Effector memory CD8-positive, alpha-beta T cell (primary cell): Measurements from ENCODE around the gene NAPSA.

Source experiments
- ATAC-seq: fragments of 150-1000 bp; cut with Tn5 transposase; replicated peaks from 2 replicates; pipeline ENCODE4 v1.10.0; 2021; ENCODE audit warnings: mild to moderate bottlenecking, moderate library complexity
- DNase-seq, 3 experiments: peaks; one replicate each; pipeline ENCODE4 v3.0.0; 2021
- H3K27ac Mint-ChIP-seq, 2 donors: one replicate each; pipeline ENCODE4 v1.8.0; 2022; ENCODE audit warnings: mild to moderate bottlenecking in 2 of 2, mixed read lengths in 2 of 2, moderate library complexity in 2 of 2
- H3K27me3 Mint-ChIP-seq, 2 donors: one replicate each; pipeline ENCODE4 v1.8.0; 2022; ENCODE audit warnings: mixed read lengths in 2 of 2
- H3K36me3 Mint-ChIP-seq: one replicate; pipeline ENCODE4 v1.8.0; 2022; ENCODE audit warnings: mild to moderate bottlenecking, moderate library complexity, mixed read lengths; ENCODE audit not compliant: insufficient read depth
- H3K4me1 Mint-ChIP-seq, 2 donors: one replicate each; pipeline ENCODE4 v1.8.0; 2022; ENCODE audit warnings: low read depth in 2 of 2, mixed read lengths in 2 of 2
- H3K4me3 Mint-ChIP-seq, 2 donors: one replicate each; pipeline ENCODE4 v1.8.0; 2022; ENCODE audit warnings: mild to moderate bottlenecking in 2 of 2, mixed read lengths in 2 of 2, moderate library complexity in 2 of 2
- H3K9me3 Mint-ChIP-seq, 2 donors: one replicate each; pipeline ENCODE4 v1.8.0; 2022; ENCODE audit warnings: mixed read lengths in 2 of 2

NAPSA gene

GRCh38 chr19:50320051-50320450 lies 45.4 kb downstream of the NAPSA start:
- peaks cover 73 to 86% of the 10 kb centered on the region in 2 donors for H3K27me3 Mint-ChIP-seq
- H3K36me3 Mint-ChIP-seq, result peaks cover 4% of the 10 kb centered on the region
- no peak overlapping the region for H3K27ac Mint-ChIP-seq
- peaks cover 0 to 4% of the 10 kb centered on the region in 2 donors for H3K9me3 Mint-ChIP-seq
- ATAC-seq (no peak), DNase-seq (no peak)
- H3K4me3 Mint-ChIP-seq, result no peak overlapping the region
- peaks cover 5 to 11% of the 10 kb centered on the region in 2 donors for H3K4me1 Mint-ChIP-seq

GRCh38 chr19:50319156-50319555 lies 46.3 kb downstream of the NAPSA start:
- peaks cover 76 to 86% of the 10 kb centered on the region in 2 donors for H3K27me3 Mint-ChIP-seq
- H3K4me3 Mint-ChIP-seq, result no peak overlapping the region
- no peak for ATAC-seq

GRCh38 chr19:50318438-50318837 lies 47.0 kb downstream of the NAPSA start:
- no peak for DNase-seq
- peaks cover 3 to 14% of the 10 kb centered on the region in 2 donors for H3K4me1 Mint-ChIP-seq
- peaks cover 77 to 91% of the 10 kb centered on the region in 2 donors for H3K27me3 Mint-ChIP-seq
- H3K36me3 Mint-ChIP-seq, result peaks cover 2% of the 10 kb centered on the region
- no peak overlapping the region for H3K4me3 Mint-ChIP-seq
- H3K27ac Mint-ChIP-seq, result no peak overlapping the region
- no peak for ATAC-seq
- H3K9me3 Mint-ChIP-seq, result no peaks in the 10 kb centered on the region

More at GRCh38 chr19:50319156-50319555, 46.3 kb downstream of the NAPSA start:
- Mint-ChIP-seq H3K4me1 (peaks cover 3 to 14% of the 10 kb centered on the region in 2 donors), H3K27ac (no peak overlapping the region), H3K36me3 (peaks cover 2% of the 10 kb centered on the region), H3K9me3 (no peaks in the 10 kb centered on the region)
- DNase-seq, result no peak

- ATAC-seq, result no peak
- H3K9me3 Mint-ChIP-seq, result no peaks in the 10 kb centered on the region
- H3K27me3 Mint-ChIP-seq, result peaks cover 74 to 91% of the 10 kb centered on the region in 2 donors
- DNase-seq, result no peak
- peaks cover 3 to 14% of the 10 kb centered on the region in 2 donors for H3K4me1 Mint-ChIP-seq
- H3K27ac Mint-ChIP-seq, result no peak overlapping the region
- peaks cover 2% of the 10 kb centered on the region for H3K36me3 Mint-ChIP-seq
- H3K4me3 Mint-ChIP-seq, result no peak overlapping the region
Observed at GRCh38 chr19:50317115-50317514, 48.3 kb downstream of the NAPSA start.

GRCh38 chr19:50315773-50316448 lies 49.5 kb downstream of the NAPSA start:
- no peak for DNase-seq
- Mint-ChIP-seq H3K27ac (no peak overlapping the region), H3K27me3 (peaks cover 66 to 81% of the 10 kb centered on the region in 2 donors), H3K36me3 (peaks cover 2% of the 10 kb centered on the region), H3K4me3 (peak overlapping the region; percentile 12 to 54), H3K4me1 (peaks cover 3 to 14% of the 10 kb centered on the region in 2 donors), H3K9me3 (no peaks in the 10 kb centered on the region)
- ATAC-seq, result no peak

- DNase-seq (no peak), ATAC-seq (no peak)
- H3K4me1 Mint-ChIP-seq, result peaks cover 3 to 14% of the 10 kb centered on the region in 2 donors
- peaks cover 68 to 81% of the 10 kb centered on the region in 2 donors for H3K27me3 Mint-ChIP-seq
- no peak overlapping the region for H3K27ac Mint-ChIP-seq
- peaks cover 2% of the 10 kb centered on the region for H3K36me3 Mint-ChIP-seq
- no peaks in the 10 kb centered on the region for H3K9me3 Mint-ChIP-seq
- H3K4me3 Mint-ChIP-seq, result peak overlapping the region in 1 of 2 donors; percentile 54
Observed at GRCh38 chr19:50314724-50315708, 50.4 kb downstream of the NAPSA start.

- Mint-ChIP-seq H3K36me3 (peaks cover 2% of the 10 kb centered on the region), H3K4me3 (no peak overlapping the region), H3K4me1 (peaks cover 3 to 14% of the 10 kb centered on the region in 2 donors), H3K9me3 (no peaks in the 10 kb centered on the region), H3K27ac (no peak overlapping the region), H3K27me3 (peaks cover 69 to 81% of the 10 kb centered on the region in 2 donors)
- DNase-seq (no peak), ATAC-seq (no peak)
Observed at GRCh38 chr19:50313812-50314536, 51.5 kb downstream of the NAPSA start.

- ATAC-seq (no peak), DNase-seq (no peak)
- Mint-ChIP-seq H3K36me3 (peaks cover 2% of the 10 kb centered on the region), H3K27me3 (peaks cover 74 to 83% of the 10 kb centered on the region in 2 donors), H3K27ac (no peak overlapping the region), H3K9me3 (no peaks in the 10 kb centered on the region), H3K4me1 (peaks cover 3 to 14% of the 10 kb centered on the region in 2 donors), H3K4me3 (no peak overlapping the region)
Observed at GRCh38 chr19:50312967-50313811, 52.2 kb downstream of the NAPSA start.

GRCh38 chr19:50311723-50312635 lies 53.5 kb downstream of the NAPSA start:
- no peak overlapping the region for H3K27ac Mint-ChIP-seq
- peaks cover 2% of the 10 kb centered on the region for H3K36me3 Mint-ChIP-seq
- DNase-seq (no peak), ATAC-seq (no peak)
- peaks cover 73 to 82% of the 10 kb centered on the region in 2 donors for H3K27me3 Mint-ChIP-seq
- H3K4me1 Mint-ChIP-seq, result peaks cover 3 to 14% of the 10 kb centered on the region in 2 donors
- no peaks in the 10 kb centered on the region for H3K9me3 Mint-ChIP-seq
- H3K4me3 Mint-ChIP-seq, result no peak overlapping the region

GRCh38 chr19:50310759-50311465 lies 54.5 kb downstream of the NAPSA start:
- Mint-ChIP-seq H3K9me3 (no peaks in the 10 kb centered on the region), H3K27me3 (peaks cover 63 to 78% of the 10 kb centered on the region in 2 donors), H3K4me1 (peaks cover 3 to 7% of the 10 kb centered on the region in 2 donors), H3K27ac (no peak overlapping the region), H3K4me3 (no peak overlapping the region), H3K36me3 (peaks cover 2% of the 10 kb centered on the region)
- DNase-seq (no peak), ATAC-seq (no peak)

- Mint-ChIP-seq H3K4me1 (no peaks in the 10 kb centered on the region), H3K27ac (no peak overlapping the region), H3K4me3 (no peak overlapping the region), H3K27me3 (peaks cover 60 to 75% of the 10 kb centered on the region in 2 donors), H3K36me3 (peaks cover 2% of the 10 kb centered on the region), H3K9me3 (no peaks in the 10 kb centered on the region)
- no peak for ATAC-seq
- DNase-seq, result no peak
Observed at GRCh38 chr19:50309396-50310125, 55.9 kb downstream of the NAPSA start.
